Measurements from ENCODE around the gene NFIB.

Gene NFIB

GRCh38 chr9:14326264-14326826 lies 12.4 kb upstream of the NFIB start:
- H3K4me3 ChIP-seq (ENCODE audit: low read depth, low read length), result no peak overlapping the region
- DNase-seq (ENCODE audit: low read depth), result peak; percentile 73
- TF ChIP-seq, protein P1, sequence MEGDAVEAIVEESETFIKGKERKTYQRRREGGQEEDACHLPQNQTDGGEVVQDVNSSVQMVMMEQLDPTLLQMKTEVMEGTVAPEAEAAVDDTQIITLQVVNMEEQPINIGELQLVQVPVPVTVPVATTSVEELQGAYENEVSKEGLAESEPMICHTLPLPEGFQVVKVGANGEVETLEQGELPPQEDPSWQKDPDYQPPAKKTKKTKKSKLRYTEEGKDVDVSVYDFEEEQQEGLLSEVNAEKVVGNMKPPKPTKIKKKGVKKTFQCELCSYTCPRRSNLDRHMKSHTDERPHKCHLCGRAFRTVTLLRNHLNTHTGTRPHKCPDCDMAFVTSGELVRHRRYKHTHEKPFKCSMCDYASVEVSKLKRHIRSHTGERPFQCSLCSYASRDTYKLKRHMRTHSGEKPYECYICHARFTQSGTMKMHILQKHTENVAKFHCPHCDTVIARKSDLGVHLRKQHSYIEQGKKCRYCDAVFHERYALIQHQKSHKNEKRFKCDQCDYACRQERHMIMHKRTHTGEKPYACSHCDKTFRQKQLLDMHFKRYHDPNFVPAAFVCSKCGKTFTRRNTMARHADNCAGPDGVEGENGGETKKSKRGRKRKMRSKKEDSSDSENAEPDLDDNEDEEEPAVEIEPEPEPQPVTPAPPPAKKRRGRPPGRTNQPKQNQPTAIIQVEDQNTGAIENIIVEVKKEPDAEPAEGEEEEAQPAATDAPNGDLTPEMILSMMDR (conservative IDR thresholded peaks at IDR 0.05; ENCODE audit: low read depth, low read length), result no peak

DNA sequence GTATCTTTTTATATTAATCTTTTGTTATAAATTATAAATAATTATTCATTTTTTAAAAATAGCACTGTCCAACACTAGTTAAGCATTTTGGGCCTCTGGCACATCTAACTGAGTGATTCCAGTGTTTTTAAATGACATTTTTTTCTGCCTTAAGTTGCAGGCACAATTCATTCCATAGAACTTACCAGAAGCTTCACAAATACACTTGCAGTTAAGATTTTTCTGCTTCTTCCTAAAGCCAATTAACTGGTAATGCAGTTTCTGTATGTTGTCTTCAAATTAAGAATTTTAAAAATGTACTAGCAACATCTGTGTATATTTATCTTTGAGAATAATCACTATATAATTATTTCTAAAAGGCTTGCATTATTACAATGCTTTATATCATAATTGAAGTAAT lies 11.2 kb upstream of the NFIB start:
- TF ChIP-seq, protein P1 (conservative IDR thresholded peaks at IDR 0.05; ENCODE audit: low read depth, low read length), result no peak
- H3K4me3 ChIP-seq (ENCODE audit: low read depth, low read length), result no peak overlapping the region
- no peak for DNase-seq (ENCODE audit: low read depth)

DNA sequence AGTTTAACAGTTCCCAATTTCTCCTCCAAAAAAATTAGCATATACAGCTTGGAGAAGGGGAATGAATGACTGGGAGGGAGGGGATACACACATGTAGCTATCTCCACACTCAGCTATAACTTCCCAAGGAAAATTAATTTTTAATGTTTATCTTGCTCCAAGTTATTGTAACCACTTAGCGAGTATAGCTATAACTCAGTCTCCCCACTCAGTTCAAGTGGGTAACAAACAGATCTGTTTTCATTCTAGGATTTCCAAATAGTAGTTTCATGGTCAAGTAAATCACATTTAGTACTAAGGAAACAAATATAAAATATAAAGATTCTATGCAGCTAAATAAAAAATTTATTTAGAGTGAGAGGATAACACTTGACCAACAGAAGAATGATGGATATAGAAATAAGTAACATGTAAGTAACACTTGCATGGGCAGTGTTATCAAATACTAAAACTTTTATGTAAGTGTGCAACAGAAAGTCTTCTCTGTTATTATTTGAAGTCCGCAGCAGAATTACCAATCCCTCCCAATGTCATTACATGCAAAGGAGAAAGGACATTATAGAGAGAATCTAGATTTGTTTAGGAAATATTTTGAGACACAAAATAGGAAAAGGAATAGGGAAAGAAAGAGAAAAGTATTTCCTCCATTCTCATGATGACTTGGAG lies 10.2 kb upstream of the NFIB start:
- TF ChIP-seq, protein P1 (conservative IDR thresholded peaks at IDR 0.05; ENCODE audit: low read depth, low read length), result no peak
- H3K4me3 ChIP-seq (ENCODE audit: low read depth, low read length), result no peak overlapping the region
- no peak for DNase-seq (ENCODE audit: low read depth)

GRCh38 chr9:14323083-14323971 lies 9.4 kb upstream of the NFIB start:
- peak overlapping the region; percentile 67 for H3K4me3 ChIP-seq (ENCODE audit: low read depth, low read length)
- no peak for DNase-seq (ENCODE audit: low read depth)
- TF ChIP-seq, protein P1 (conservative IDR thresholded peaks at IDR 0.05; ENCODE audit: low read depth, low read length), result no peak

DNA sequence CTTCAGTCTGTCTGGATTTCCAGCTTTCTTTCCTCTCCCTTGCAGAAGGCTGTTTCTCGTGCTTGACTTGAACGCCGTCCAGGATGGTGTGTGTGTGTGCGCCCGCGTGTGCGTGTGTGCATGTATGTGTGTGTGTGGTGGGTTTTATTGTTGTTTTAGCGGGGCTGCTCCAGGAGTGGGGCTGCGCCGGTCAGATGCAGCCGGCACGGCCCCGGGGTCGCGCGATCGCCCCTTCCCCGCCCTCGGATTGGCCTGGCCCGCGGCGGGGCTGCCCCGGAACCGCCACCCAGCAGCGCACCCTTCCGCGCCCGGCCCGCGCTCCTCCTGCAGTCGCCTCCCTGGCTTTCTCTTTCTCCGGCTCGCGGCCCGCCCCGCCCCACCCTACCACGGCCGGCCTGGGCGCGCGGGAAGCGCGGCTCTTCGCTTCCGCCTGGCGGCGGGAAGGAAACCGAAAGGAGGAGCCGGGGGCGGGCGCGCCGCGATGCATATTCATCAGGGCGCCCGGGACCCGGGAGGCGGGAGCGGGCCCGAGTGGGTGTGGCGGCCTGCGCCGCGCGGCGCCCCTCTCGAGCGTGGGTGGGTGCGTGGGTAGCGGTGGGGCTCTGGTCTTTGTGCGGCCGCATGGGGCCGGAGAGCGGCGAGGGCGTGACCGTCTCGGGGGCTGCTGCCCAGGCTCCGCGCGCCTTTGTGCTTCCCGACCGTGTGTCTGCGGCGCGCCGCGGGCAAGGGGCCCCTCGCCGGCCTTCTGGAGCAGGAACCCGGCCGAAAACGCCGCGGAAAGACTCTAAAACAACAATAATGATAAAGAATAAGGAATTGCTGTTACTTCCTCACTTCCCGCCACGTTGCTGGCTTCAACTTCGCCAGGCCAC lies 8.5 kb upstream of the NFIB start:
- TF ChIP-seq, protein P1 (conservative IDR thresholded peaks at IDR 0.05; ENCODE audit: low read depth, low read length), result peak; percentile 49
- H3K4me3 ChIP-seq (ENCODE audit: low read depth, low read length), result peak overlapping the region; percentile 67
- peak; percentile 95 for DNase-seq (ENCODE audit: low read depth)

GRCh38 chr9:14321517-14322130 lies 7.7 kb upstream of the NFIB start:
- DNase-seq (ENCODE audit: low read depth), result peak; percentile 43
- H3K4me3 ChIP-seq (ENCODE audit: low read depth, low read length), result peak overlapping the region; percentile 67
- TF ChIP-seq, protein P1 (conservative IDR thresholded peaks at IDR 0.05; ENCODE audit: low read depth, low read length), result no peak

Data from choroid plexus epithelial cell (primary cell).